Sigmoid colon (tissue), 7 donors: ENCODE data around the gene GBF1. TPM values are rescaled to one million over a fixed set of nuclear protein-coding genes. Genes with fewer than 3 reads are reported as not detected.
"Not testable (repeated sequence)": the region's sequence is repeated elsewhere in the genome, so short reads cannot be mapped to it uniquely, and the experiment has no call there.

ENCODE experiments used
- DNase-seq: peaks from one replicate; pipeline ENCODE4 v3.0.0-alpha.2; 2019
- H3K27ac ChIP-seq, 4 donors: fragments of 200-600 bp; sonication (generic); one replicate each; pipeline ENCODE4 v1.5.1; 2016 to 2019; ENCODE audit warnings: mild to moderate bottlenecking in 1 of 4
- H3K27me3 ChIP-seq, 3 donors: fragments of 200-600 bp; sonication (generic); one replicate each; pipeline ENCODE4 v1.5.1; 2019; ENCODE audit warnings: mild to moderate bottlenecking in 1 of 3
- H3K36me3 ChIP-seq, 4 donors: fragments of 200-600 bp; sonication (generic); one replicate each; pipeline ENCODE4 v1.5.1; 2016 to 2019
- H3K4me1 ChIP-seq, 4 donors: fragments of 200-600 bp; sonication (generic); one replicate each; pipeline ENCODE4 v1.5.1; 2017 to 2019
- H3K4me3 ChIP-seq, 4 donors: fragments of 200-600 bp; sonication (generic); one replicate each; pipeline ENCODE4 v1.5.1; 2017 to 2019; ENCODE audit warnings: mild to moderate bottlenecking in 2 of 4, moderate library complexity in 1 of 4
- H3K9me3 ChIP-seq, 4 donors: fragments of 200-600 bp in 3 of 4; sonication (generic) in 3 of 4; one replicate each; pipeline versions ENCODE4 v1.5.1 to v1.6.1; 2013 to 2019
- CTCF ChIP-seq, 4 experiments: fragments of 450-650 bp in 3 of 4; fragments of 200-600 bp in 1 of 4; IDR thresholded peaks; one replicate each; pipeline ENCODE4 v1.5.1; 2016 to 2019; ENCODE audit warnings: antibody characterized with exemption in 4 of 4, mild to moderate bottlenecking in 3 of 4, moderate library complexity in 2 of 4
- EP300 ChIP-seq, 4 donors: sonication (generic); formaldehyde crosslinking; IDR thresholded peaks; one replicate each; pipeline ENCODE4 v1.6.1; 2017; ENCODE audit warnings: antibody characterized with exemption in 4 of 4
- POLR2A ChIP-seq, 2 donors: fragments of 450-650 bp; IDR thresholded peaks; one replicate each; pipeline ENCODE4 v1.6.1; 2016; ENCODE audit warnings: antibody characterized with exemption in 2 of 2, mild to moderate bottlenecking in 2 of 2, moderate library complexity in 2 of 2
- POLR2AphosphoS5 ChIP-seq, 4 donors: sonication (generic); formaldehyde crosslinking; IDR thresholded peaks; one replicate each; pipeline ENCODE4 v1.6.1; 2017; ENCODE audit warnings: antibody characterized with exemption in 4 of 4
- WGBS, 2 donors: extraction: QIAGEN DNeasy Blood & Tissue Kit; methylation state at CpG; one replicate each; pipeline ENCODE4 v1.1.7; 2013; 5-methylcytosine and 5-hydroxymethylcytosine counted together
- intact Hi-C: fragments of 100-400 bp; cut with DNase I; formaldehyde crosslinking; loops from one replicate; pipeline ENCODE4 v1.15.1; 2023
- polyA plus RNA-seq, 3 donors: library from polyadenylated mRNA; stranded (reverse); fragments of 200-250 nt; gene quantifications; one replicate each; pipeline ENCODE4 v1.2.3, GENCODE V29; 2013
- total RNA-seq, 4 donors: library from RNA; depleted of rRNA; stranded (reverse); fragments of >200 nt; gene quantifications; one replicate each; pipeline ENCODE4 v1.1.0, GENCODE V29; 2016
- donor health status: healthy with polysubstance abuse.
- donor health status: Bipolar disorder and iron deficiency.
- donor health status: healthy.

GBF1 gene
- total and polyA plus RNA-seq, 7 donors, result 8.4 to 38.2 (median 18.5) TPM

- intact Hi-C loops, result no loop called here
- Histone ChIP-seq H3K4me1 (no peaks in the 10 kb centered on the region), H3K36me3 (no peaks in the 10 kb centered on the region), H3K27me3 (peaks cover 0 to 4% (median 0%) of the 10 kb centered on the region in 3 donors), H3K4me3 (no peak overlapping the region), H3K27ac (no peak overlapping the region), H3K9me3 (peaks cover 0 to 10% (median 0%) of the 10 kb centered on the region in 4 donors)
- TF ChIP-seq EP300 (IDR thresholded peaks at IDR 0.05) (no peak), CTCF (IDR thresholded peaks at IDR 0.05) (no peak), POLR2AphosphoS5 (IDR thresholded peaks at IDR 0.05) (no peak), POLR2A (IDR thresholded peaks at IDR 0.05) (no peak)
- WGBS, 2 donors, result 75 to 80% methylated on average over 1 of the region's 1 CpG
- DNase-seq, result no peak
These were observed 42.9 kb upstream of the GBF1 start for GRCh38 chr10:102202386-102202785.

GRCh38 chr10:102208311-102209035 lies 36.9 kb upstream of the GBF1 start:
- DNase-seq, result no peak
- Histone ChIP-seq H3K36me3 (no peaks in the 10 kb centered on the region), H3K4me1 (no peaks in the 10 kb centered on the region), H3K27ac (no peak overlapping the region), H3K27me3 (no peaks in the 10 kb centered on the region), H3K9me3 (peaks cover 0 to 10% (median 0%) of the 10 kb centered on the region in 4 donors), H3K4me3 (no peak overlapping the region)
- 11 to 52% methylated on average over 5 of the region's 5 CpGs for WGBS, 2 donors
- intact Hi-C loops, result no loop called here
- TF ChIP-seq POLR2A (IDR thresholded peaks at IDR 0.05), result no peak
- no peak for TF ChIP-seq CTCF (IDR thresholded peaks at IDR 0.05)
- TF ChIP-seq POLR2AphosphoS5 (IDR thresholded peaks at IDR 0.05), result no peak
- no peak for TF ChIP-seq EP300 (IDR thresholded peaks at IDR 0.05)

- intact Hi-C loops, result no loop called here
- DNase-seq, result no peak
- Histone ChIP-seq H3K4me1 (no peaks in the 10 kb centered on the region), H3K9me3 (peaks cover 0 to 2% (median 0%) of the 10 kb centered on the region in 4 donors), H3K27ac (no peak overlapping the region), H3K36me3 (no peaks in the 10 kb centered on the region), H3K4me3 (no peak overlapping the region), H3K27me3 (no peaks in the 10 kb centered on the region)
- TF ChIP-seq CTCF (IDR thresholded peaks at IDR 0.05) (no peak), POLR2A (IDR thresholded peaks at IDR 0.05) (no peak), POLR2AphosphoS5 (IDR thresholded peaks at IDR 0.05) (no peak), EP300 (IDR thresholded peaks at IDR 0.05) (no peak)
- WGBS, 2 donors, result 88 to 92% methylated on average over 3 of the region's 3 CpGs
These were observed 33.6 kb upstream of the GBF1 start for GRCh38 chr10:102211615-102212299.

- intact Hi-C loops, H3K4me3 ChIP-seq, DNase-seq, H3K36me3 ChIP-seq, H3K4me1 ChIP-seq, H3K27me3 ChIP-seq, H3K9me3 ChIP-seq, H3K27ac ChIP-seq: not testable (repeated sequence)
- 58 to 92% methylated on average over 4 of the region's 4 CpGs for WGBS, 2 donors
These were observed 31.7 kb upstream of the GBF1 start for GRCh38 chr10:102213599-102213998.

GRCh38 chr10:102219370-102219769 lies 26.0 kb upstream of the GBF1 start:
- no peaks in the 10 kb centered on the region for H3K27me3 ChIP-seq
- H3K27ac ChIP-seq, result no peak overlapping the region
- no peak for DNase-seq
- H3K9me3 ChIP-seq, result no peaks in the 10 kb centered on the region
- H3K36me3 ChIP-seq, result no peaks in the 10 kb centered on the region
- H3K4me3 ChIP-seq, result no peak overlapping the region
- TF ChIP-seq EP300 (IDR thresholded peaks at IDR 0.05), result no peak
- TF ChIP-seq POLR2A (IDR thresholded peaks at IDR 0.05), result no peak
- TF ChIP-seq CTCF (IDR thresholded peaks at IDR 0.05), result no peak
- no peak for TF ChIP-seq POLR2AphosphoS5 (IDR thresholded peaks at IDR 0.05)
- intact Hi-C loops, result no loop called here
- H3K4me1 ChIP-seq, result no peaks in the 10 kb centered on the region
- WGBS, 2 donors, result 77 to 82% methylated on average over 5 of the region's 5 CpGs
